ENCODE results near the gene PDLIM3.

Gene PDLIM3

DNA sequence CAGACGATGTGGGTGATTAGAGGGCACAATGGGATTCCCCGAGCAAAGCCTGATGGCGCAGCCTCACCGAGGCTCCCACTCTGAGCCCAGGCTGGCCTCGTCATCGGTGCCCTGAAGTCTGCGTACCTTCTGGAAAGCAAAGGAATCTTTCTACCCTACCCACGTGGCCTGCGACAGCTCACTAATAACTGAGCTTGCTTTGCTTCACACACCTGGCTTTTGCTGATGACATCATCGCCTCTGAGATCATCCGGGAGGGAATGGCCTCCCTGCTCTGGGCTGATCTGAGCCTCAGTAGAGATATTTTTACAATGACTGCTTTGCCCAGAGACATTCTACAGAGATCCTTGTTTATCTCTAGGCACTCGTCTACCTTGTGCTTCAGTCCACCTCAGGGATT is 45.4 kb upstream of the PDLIM3 start:
- Histone ChIP-seq H3K23ac (ENCODE audit: low read depth, low read length, poor library complexity) (no peak overlapping the region), H3K4ac (ENCODE audit: low read length) (no peak overlapping the region), H2BK5ac (ENCODE audit: low read length) (no peak overlapping the region), H4K91ac (ENCODE audit: low read depth, low read length, poor library complexity) (no peak overlapping the region), H3K4me2 (ENCODE audit: insufficient read depth, low read length, poor library complexity, severe bottlenecking) (no peak overlapping the region), H2BK15ac (ENCODE audit: low read length) (no peak overlapping the region), H3K9ac (ENCODE audit: low read depth, low read length, poor library complexity) (no peak overlapping the region), H3K14ac (ENCODE audit: low read length) (no peak overlapping the region), H2BK12ac (ENCODE audit: low read length) (no peak overlapping the region), H2AK5ac (ENCODE audit: low read depth, low read length) (no peak overlapping the region), H2AFZ (ENCODE audit: low read length) (no peak overlapping the region), H3K18ac (ENCODE audit: low read length) (no peak overlapping the region), H3K79me1 (ENCODE audit: low read depth, low read length) (no peaks in the 10 kb centered on the region), H3K9me3 (replicated peaks in 1 of 2; ENCODE audit: control insufficient read depth in 2 of 2, insufficient read depth in 1 of 2, low read depth in 1 of 2, low read length in 2 of 2) (no peaks in the 10 kb centered on the region), H3K27me3 (ENCODE audit: control insufficient read depth in 3 of 3, insufficient read depth in 3 of 3, low read depth in 1 of 3, low read length in 3 of 3) (no peaks in the 10 kb centered on the region), H3K36me3 (replicated peaks in 1 of 2; ENCODE audit: control insufficient read depth in 2 of 2, insufficient read depth in 2 of 2, low read length in 2 of 2) (no peaks in the 10 kb centered on the region), H3K4me1 (ENCODE audit: control insufficient read depth in 2 of 2, insufficient read depth in 1 of 2, low read depth in 1 of 2, low read length in 2 of 2) (peaks cover 4 to 5% of the 10 kb centered on the region in 2 donors), H2BK120ac (ENCODE audit: low read depth, low read length) (no peak overlapping the region), H3K27ac (replicated peaks; ENCODE audit: low read length) (no peak overlapping the region), H3K4me3 (ENCODE audit: low read length in 2 of 2) (no peak overlapping the region), H4K8ac (ENCODE audit: low read depth, low read length) (no peak overlapping the region)
- DNase-seq (ENCODE audit: low spot score) = no peak
- no CpG with 5 or more reads among the region's 12 CpGs for WGBS, 2 donors (ENCODE audit: extremely low coverage in 2 of 2, insufficient read length in 2 of 2, insufficient replicate concordance in 1 of 2)

GRCh38 chr4:185578284-185578683 is 43.0 kb upstream of the PDLIM3 start:
- Histone ChIP-seq H3K18ac (ENCODE audit: low read length) (no peak overlapping the region), H2BK12ac (ENCODE audit: low read length) (no peak overlapping the region), H3K4me1 (ENCODE audit: control insufficient read depth in 2 of 2, insufficient read depth in 1 of 2, low read depth in 1 of 2, low read length in 2 of 2) (peaks cover 8 to 10% of the 10 kb centered on the region in 2 donors), H3K27me3 (ENCODE audit: control insufficient read depth in 3 of 3, insufficient read depth in 3 of 3, low read depth in 1 of 3, low read length in 3 of 3) (no peaks in the 10 kb centered on the region), H2BK15ac (ENCODE audit: low read length) (no peak overlapping the region), H4K8ac (ENCODE audit: low read depth, low read length) (no peak overlapping the region), H2BK120ac (ENCODE audit: low read depth, low read length) (no peak overlapping the region), H3K79me1 (ENCODE audit: low read depth, low read length) (no peaks in the 10 kb centered on the region), H3K4ac (ENCODE audit: low read length) (no peak overlapping the region), H2AFZ (ENCODE audit: low read length) (no peak overlapping the region), H3K14ac (ENCODE audit: low read length) (no peak overlapping the region), H3K4me2 (ENCODE audit: insufficient read depth, low read length, poor library complexity, severe bottlenecking) (no peak overlapping the region), H3K27ac (replicated peaks; ENCODE audit: low read length) (no peak overlapping the region), H3K9ac (ENCODE audit: low read depth, low read length, poor library complexity) (no peak overlapping the region), H3K23ac (ENCODE audit: low read depth, low read length, poor library complexity) (no peak overlapping the region), H4K91ac (ENCODE audit: low read depth, low read length, poor library complexity) (no peak overlapping the region), H3K4me3 (ENCODE audit: low read length in 2 of 2) (no peak overlapping the region), H3K9me3 (replicated peaks in 1 of 2; ENCODE audit: control insufficient read depth in 2 of 2, insufficient read depth in 1 of 2, low read depth in 1 of 2, low read length in 2 of 2) (no peaks in the 10 kb centered on the region), H3K36me3 (replicated peaks in 1 of 2; ENCODE audit: control insufficient read depth in 2 of 2, insufficient read depth in 2 of 2, low read length in 2 of 2) (no peaks in the 10 kb centered on the region), H2AK5ac (ENCODE audit: low read depth, low read length) (no peak overlapping the region), H2BK5ac (ENCODE audit: low read length) (no peak overlapping the region)
- no CpG with 5 or more reads among the region's 3 CpGs for WGBS, 2 donors (ENCODE audit: extremely low coverage in 2 of 2, insufficient read length in 2 of 2, insufficient replicate concordance in 1 of 2)
- DNase-seq (ENCODE audit: low spot score) = no peak

- no peak overlapping the region for H2BK5ac ChIP-seq (ENCODE audit: low read length)
- H3K4me1 ChIP-seq (ENCODE audit: control insufficient read depth in 2 of 2, insufficient read depth in 1 of 2, low read depth in 1 of 2, low read length in 2 of 2) = peaks cover 4 to 5% of the 10 kb centered on the region in 2 donors
- no peak overlapping the region for H3K23ac ChIP-seq (ENCODE audit: low read depth, low read length, poor library complexity)
- H4K91ac ChIP-seq (ENCODE audit: low read depth, low read length, poor library complexity) = no peak overlapping the region
- no peak overlapping the region for H2BK120ac ChIP-seq (ENCODE audit: low read depth, low read length)
- H3K9ac ChIP-seq (ENCODE audit: low read depth, low read length, poor library complexity) = no peak overlapping the region
- no peak overlapping the region for H2AK5ac ChIP-seq (ENCODE audit: low read depth, low read length)
- no peak overlapping the region for H3K4me2 ChIP-seq (ENCODE audit: insufficient read depth, low read length, poor library complexity, severe bottlenecking)
- H3K4me3 ChIP-seq (ENCODE audit: low read length in 2 of 2) = no peak overlapping the region
- H3K79me1 ChIP-seq (ENCODE audit: low read depth, low read length) = no peaks in the 10 kb centered on the region
- no peak overlapping the region for H3K14ac ChIP-seq (ENCODE audit: low read length)
- H3K36me3 ChIP-seq (replicated peaks in 1 of 2; ENCODE audit: control insufficient read depth in 2 of 2, insufficient read depth in 2 of 2, low read length in 2 of 2) = no peaks in the 10 kb centered on the region
- no peak overlapping the region for H3K4ac ChIP-seq (ENCODE audit: low read length)
- H4K8ac ChIP-seq (ENCODE audit: low read depth, low read length) = no peak overlapping the region
- no peak overlapping the region for H2BK12ac ChIP-seq (ENCODE audit: low read length)
- DNase-seq (ENCODE audit: low spot score) = no peak
- no peak overlapping the region for H3K27ac ChIP-seq (replicated peaks; ENCODE audit: low read length)
- H3K18ac ChIP-seq (ENCODE audit: low read length) = no peak overlapping the region
- peak overlapping the region; percentile 33 for H2AFZ ChIP-seq (ENCODE audit: low read length)
- no CpG with 5 or more reads among the region's 8 CpGs for WGBS, 2 donors (ENCODE audit: extremely low coverage in 2 of 2, insufficient read length in 2 of 2, insufficient replicate concordance in 1 of 2)
- H2BK15ac ChIP-seq (ENCODE audit: low read length) = no peak overlapping the region
- H3K9me3 ChIP-seq (replicated peaks in 1 of 2; ENCODE audit: control insufficient read depth in 2 of 2, insufficient read depth in 1 of 2, low read depth in 1 of 2, low read length in 2 of 2) = no peaks in the 10 kb centered on the region
- H3K27me3 ChIP-seq (ENCODE audit: control insufficient read depth in 3 of 3, insufficient read depth in 3 of 3, low read depth in 1 of 3, low read length in 3 of 3) = no peaks in the 10 kb centered on the region
Measured at GRCh38 chr4:185576962-185577950, 41.9 kb upstream of the PDLIM3 start.

- H3K4me3 ChIP-seq (ENCODE audit: low read length in 2 of 2) = no peak overlapping the region
- no peak for DNase-seq (ENCODE audit: low spot score)
- H3K9ac ChIP-seq (ENCODE audit: low read depth, low read length, poor library complexity) = no peak overlapping the region
- no peak overlapping the region for H3K27ac ChIP-seq (replicated peaks; ENCODE audit: low read length)
- no peak overlapping the region for H2BK15ac ChIP-seq (ENCODE audit: low read length)
- no peak overlapping the region for H2BK5ac ChIP-seq (ENCODE audit: low read length)
- peaks cover 4 to 5% of the 10 kb centered on the region in 2 donors for H3K4me1 ChIP-seq (ENCODE audit: control insufficient read depth in 2 of 2, insufficient read depth in 1 of 2, low read depth in 1 of 2, low read length in 2 of 2)
- no peak overlapping the region for H4K8ac ChIP-seq (ENCODE audit: low read depth, low read length)
- no peak overlapping the region for H2AK5ac ChIP-seq (ENCODE audit: low read depth, low read length)
- no peaks in the 10 kb centered on the region for H3K79me1 ChIP-seq (ENCODE audit: low read depth, low read length)
- H4K91ac ChIP-seq (ENCODE audit: low read depth, low read length, poor library complexity) = no peak overlapping the region
- H2AFZ ChIP-seq (ENCODE audit: low read length) = peak overlapping the region; percentile 33
- no peak overlapping the region for H2BK120ac ChIP-seq (ENCODE audit: low read depth, low read length)
- WGBS, 2 donors (ENCODE audit: extremely low coverage in 2 of 2, insufficient read length in 2 of 2, insufficient replicate concordance in 1 of 2) = no CpG with 5 or more reads among the region's 9 CpGs
- no peak overlapping the region for H3K4ac ChIP-seq (ENCODE audit: low read length)
- H2BK12ac ChIP-seq (ENCODE audit: low read length) = no peak overlapping the region
- no peaks in the 10 kb centered on the region for H3K9me3 ChIP-seq (replicated peaks in 1 of 2; ENCODE audit: control insufficient read depth in 2 of 2, insufficient read depth in 1 of 2, low read depth in 1 of 2, low read length in 2 of 2)
- no peaks in the 10 kb centered on the region for H3K27me3 ChIP-seq (ENCODE audit: control insufficient read depth in 3 of 3, insufficient read depth in 3 of 3, low read depth in 1 of 3, low read length in 3 of 3)
- H3K4me2 ChIP-seq (ENCODE audit: insufficient read depth, low read length, poor library complexity, severe bottlenecking) = no peak overlapping the region
- no peak overlapping the region for H3K23ac ChIP-seq (ENCODE audit: low read depth, low read length, poor library complexity)
- H3K18ac ChIP-seq (ENCODE audit: low read length) = no peak overlapping the region
- H3K36me3 ChIP-seq (replicated peaks in 1 of 2; ENCODE audit: control insufficient read depth in 2 of 2, insufficient read depth in 2 of 2, low read length in 2 of 2) = no peaks in the 10 kb centered on the region
- H3K14ac ChIP-seq (ENCODE audit: low read length) = no peak overlapping the region
Measured at GRCh38 chr4:185576314-185576961, 41.1 kb upstream of the PDLIM3 start.
